CD4-positive, alpha-beta T cell treated with Interleukin-1 beta for 1 hour (primary cell): ENCODE data around the gene MAFB.

Source experiments
- DNase-seq, 2 donors: peaks; one replicate each; pipeline ENCODE4 v3.0.0-alpha.2; 2020 to 2022

Gene MAFB

DNA sequence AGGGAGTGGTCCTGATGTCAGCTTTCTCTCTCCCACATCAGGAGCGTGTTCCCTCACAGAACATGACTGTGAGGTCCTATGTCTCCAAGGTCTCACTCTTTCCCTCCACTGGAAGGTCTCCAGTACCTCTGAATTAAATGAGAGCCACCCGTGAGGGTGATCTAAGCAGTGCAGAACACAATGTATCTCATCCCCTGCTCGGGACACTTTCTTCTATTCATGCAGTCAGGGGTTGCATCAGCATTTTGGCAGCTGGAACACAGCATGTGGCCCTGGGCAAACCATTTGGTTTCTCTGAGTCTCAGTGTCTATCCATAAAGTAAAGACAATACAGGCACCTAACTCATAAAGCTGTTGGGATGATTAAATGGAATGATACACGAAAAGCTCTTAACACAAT lies 34.2 kb downstream of the MAFB start:
- DNase-seq: no peak

DNA sequence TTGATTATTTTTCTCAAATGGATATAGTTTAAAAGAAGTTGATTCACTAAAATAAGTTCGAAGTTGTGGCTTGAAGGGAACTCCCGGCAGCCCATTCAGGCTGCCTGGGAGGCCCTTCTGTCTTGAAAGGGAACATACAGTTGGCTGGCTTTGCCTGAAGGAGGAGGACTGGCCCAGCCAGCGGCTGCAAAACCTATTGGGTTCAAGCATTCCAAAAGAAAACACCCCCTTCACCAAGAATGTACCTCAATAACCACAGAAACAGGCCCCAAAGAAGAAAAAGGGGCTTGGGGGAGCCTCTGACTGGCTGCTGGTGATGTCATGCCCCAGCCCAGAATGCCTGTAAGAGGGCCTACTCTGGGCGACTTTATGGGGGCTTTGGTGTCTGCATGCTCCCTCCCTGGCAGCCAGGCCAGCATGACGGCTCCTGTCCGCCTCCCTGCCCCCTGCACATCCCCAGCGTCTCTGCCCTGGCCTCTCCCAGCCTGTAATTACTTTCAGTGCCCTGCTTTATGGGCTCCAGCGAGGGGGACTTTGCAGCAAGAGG lies 36.5 kb downstream of the MAFB start:
- DNase-seq: no peak

DNA sequence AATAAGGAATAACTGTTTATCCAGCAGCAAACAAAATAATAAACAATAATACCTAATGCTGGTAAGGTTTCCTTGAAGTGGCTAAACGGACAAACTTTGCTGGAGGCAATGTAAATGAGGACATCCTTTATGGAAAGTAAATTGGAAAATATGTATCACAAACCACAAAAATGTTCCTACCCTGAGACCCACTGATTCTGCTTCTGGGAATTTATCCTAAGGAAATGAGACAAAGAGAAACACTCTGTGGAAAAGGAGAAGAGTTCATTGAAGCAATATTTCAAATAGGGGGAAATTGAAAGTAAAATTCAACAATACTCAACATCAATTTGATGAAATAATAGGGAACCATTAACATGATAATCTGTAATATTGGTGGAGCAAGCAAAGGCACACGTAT lies 37.9 kb downstream of the MAFB start:
- no peak for DNase-seq

DNA sequence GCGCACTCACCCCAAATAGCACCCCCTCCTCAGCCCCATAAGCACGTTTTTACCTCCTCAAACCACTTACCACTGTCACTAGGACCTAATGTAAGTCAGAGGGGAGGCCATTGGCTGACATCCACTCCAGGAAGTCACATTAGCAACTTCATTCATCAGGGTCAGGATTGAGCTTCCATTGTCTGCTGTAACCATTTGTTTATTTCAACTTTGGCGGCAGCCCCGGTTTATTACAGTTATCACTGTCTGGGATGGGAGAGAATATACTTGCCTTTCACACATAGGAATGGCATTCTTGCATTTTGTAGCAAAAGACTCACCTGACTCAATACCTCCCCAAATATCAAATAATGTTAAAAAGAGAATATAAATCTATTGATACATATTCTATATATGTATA lies 38.3 kb downstream of the MAFB start:
- no peak for DNase-seq

DNA sequence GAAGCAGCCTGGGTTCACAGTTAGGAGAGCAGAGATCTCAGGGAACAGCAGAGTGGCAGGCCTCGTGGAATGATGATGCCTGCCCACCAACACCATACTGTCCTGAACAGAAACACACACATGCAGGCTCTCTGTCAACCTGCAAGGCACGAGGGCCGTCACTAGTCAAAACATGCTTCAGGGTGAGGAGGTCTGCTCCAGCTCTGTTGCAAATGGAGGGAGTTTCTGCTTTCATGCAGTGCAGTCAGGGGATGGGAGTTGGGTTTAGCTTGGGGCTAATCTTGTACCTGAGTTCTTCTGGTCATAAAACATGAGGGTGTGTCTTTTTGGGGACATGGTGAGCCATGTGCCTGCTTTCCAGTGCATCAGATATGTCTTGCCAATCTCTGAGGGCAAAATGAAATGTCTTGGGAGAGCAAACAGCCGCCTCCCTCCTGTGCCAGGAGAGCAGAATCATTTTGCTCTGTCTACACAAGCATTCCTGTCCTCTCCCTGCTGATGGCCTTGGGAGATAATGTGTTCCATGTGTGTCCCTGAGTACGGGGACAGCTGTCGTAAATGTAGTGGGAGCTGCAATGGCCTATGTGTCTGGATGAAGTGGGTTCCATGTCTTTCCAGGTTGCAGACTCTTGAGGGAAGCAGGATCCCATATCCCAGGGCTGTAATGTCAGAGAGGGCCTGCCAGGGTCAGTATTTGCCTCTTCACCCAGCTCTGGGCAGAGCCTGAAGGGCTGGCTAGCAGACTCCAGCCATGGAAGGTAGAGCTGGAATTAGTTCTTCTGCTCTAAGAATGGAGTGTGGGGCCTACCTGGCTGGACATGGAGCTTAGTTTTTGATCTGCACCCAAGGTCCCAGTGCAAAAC lies 40.6 kb downstream of the MAFB start:
- no peak for DNase-seq

DNA sequence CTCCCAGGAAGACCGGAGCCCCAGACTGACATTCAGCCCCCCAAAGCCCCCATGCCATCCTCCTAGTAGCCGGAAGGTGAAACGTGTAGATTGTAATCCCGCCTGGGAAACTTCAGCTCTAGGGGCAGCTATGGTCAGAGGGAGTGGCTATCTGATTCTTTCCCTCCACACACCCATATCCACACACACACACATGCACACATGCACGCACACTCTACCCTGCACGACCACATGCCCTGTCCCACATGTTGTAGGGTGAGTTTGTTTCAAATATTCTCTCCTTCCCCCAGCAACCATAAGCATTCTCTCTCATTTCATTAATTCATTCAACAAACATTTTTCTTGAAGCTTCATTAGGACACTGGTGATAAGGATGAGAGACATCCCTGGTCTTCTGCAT lies 42.2 kb downstream of the MAFB start:
- no peak for DNase-seq

DNA sequence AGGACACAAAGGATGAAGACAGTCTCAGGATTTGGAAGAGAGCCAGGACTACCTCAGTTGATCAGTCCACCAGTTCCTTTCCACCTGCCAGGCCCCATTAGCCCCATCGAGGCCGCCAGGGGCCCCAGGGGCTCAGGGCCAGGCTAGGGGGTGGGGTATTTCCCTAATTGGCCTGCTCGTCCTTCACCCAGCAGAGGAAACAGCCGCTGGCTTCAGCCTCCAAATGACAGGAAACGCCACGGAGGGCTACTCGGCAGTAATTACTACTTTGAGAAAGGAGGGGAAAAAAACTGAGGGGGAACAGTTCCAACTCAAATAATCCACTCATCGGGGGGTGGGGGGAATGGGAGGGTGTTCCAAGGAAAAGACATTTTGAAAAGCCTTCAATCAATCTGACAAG lies 42.7 kb downstream of the MAFB start:
- no peak for DNase-seq

DNA sequence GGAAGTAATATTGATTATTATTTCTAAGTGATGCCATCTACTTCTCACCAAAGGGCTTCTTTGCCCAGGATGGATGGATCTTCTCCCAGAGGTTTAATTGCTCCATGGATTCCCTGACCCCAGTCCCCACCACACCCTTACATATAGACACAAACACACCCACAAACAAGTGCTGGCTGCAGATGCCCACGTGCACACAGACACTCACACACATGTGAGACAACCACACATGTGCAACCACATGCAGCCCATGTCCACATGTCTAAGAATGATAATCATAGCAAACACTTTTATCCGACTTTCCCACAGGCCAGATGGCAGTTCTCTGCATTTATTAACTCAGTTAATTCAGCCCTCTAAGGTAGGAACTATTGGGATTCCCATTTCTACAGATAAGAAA lies 44.2 kb downstream of the MAFB start:
- no peak for DNase-seq

DNA sequence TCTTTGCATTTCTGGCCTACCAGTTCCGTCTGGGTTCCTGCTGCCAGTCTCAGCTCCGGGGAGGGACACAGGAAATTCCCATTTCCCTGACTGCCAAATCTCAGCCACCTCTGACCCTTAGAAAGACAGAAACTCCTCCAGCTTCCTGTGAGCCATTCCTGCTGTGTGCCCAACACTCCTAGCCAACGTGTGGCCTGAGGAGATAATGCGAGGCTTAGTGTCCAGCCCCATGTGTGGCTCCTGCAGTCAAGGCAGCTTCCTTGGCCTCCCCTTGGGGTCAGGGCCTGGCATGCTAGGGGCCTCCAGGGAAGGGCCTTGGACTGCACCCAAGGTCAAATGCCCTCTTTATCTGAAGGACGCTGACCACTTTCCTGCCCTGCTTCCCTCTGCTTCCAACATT lies 45.1 kb downstream of the MAFB start:
- no peak for DNase-seq

DNA sequence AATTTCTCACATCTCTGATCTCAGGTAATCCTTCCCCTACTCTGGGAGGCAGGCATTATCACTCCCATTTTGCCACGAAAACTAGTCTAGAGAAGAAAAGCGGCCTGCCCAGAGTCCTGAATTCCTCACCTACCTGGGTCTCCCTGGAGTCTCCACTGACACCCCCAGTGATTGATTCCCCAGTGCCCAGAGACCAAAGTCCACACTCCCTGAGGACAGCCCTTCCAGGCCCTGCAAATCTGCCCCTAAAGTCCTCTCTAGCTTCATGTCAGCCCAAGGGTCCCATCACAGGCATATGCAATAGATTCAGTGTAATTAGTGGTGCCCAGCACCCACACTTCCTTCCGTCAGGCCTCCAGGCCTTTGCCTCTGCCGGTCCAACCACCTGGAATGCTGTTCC lies 47.2 kb downstream of the MAFB start:
- no peak for DNase-seq

DNA sequence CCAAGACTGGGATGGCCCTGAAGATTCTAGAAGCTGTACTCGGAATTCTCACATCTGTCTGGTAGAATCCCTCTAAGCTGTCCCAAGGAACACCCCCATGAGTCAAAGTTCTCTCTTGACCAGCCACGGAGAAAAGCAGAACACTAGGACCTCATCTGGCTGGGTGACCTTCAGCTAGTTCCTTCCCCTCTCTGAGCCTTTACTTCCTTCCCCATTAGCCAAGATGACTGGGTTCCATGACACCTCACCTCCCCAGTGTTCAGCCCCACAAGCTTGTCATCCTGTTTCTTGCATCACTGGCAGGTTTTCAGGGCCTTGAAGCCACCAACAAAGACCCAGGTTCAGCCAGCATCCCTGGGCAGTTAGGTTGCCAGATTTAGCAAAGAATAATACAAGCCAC lies 47.8 kb downstream of the MAFB start:
- DNase-seq: peak in 1 of 2 donors; percentile 30

DNA sequence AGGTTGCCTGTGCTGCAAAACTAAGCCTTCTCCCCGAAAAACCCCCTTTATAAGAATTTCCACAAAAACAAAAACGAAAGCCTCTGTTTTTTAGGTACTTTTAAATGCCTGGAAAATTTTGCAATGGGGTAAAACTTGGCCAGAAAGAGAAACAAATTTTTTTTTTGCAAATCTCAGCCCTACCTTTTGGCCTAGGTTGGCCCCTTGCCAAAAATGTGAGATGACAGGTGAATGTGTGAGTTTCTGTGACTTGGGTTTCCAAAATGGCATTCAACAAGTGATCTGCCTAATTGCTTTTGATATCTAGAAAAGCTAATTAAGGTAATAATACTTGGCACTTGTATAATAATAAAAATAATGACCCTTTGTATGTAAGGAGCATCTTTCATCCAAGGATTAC lies 48.4 kb downstream of the MAFB start:
- no peak for DNase-seq

DNA sequence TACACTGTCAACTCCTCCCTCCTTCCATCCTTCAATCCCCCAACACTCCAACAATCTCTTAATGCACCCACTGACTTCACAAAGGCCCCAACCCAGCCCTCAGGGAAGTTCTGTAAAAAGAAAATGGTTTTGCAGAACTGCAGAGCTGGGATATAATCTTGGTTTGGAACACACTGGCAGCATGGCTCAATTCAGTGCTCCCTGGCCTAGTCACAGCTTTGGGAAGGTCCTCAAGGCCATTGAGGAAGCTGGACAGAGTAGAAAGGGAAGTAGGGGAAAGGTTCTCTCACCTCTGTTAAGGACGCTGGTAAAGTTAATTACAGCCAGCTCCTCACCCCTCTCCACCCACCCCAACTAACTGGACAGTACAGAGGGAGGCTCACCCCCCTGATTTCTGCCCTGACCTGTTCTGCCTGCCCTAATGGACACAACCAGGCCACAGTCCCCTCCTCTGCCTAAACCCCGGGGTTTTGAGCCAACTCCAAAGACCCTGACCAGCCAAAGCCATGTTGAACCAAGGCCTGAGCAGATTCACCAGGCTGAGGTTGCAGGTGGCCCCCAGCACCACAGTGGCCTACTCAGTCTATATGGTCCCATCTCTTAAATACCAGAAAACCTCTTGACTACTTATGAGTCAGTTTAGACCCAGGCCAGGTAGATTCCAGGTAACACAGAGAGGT lies 49.2 kb downstream of the MAFB start:
- DNase-seq: no peak

DNA sequence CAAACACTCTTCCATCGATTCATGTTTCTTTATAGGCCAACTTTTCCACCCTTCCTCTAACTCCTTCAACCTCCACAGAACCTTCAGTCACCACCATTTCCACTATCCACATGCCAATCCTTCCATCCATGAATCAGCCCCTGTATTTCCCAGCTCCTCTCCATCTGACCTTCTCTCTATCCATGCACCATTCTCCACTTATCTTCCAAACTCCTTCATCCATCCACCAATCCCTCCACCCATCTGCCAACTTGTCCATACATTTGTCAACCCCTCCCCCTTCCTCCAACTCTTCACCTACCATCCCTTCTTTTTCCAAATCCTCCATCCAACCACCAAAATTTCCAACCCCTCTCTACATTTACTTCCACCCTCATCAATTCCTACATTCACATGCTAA lies 49.9 kb downstream of the MAFB start:
- DNase-seq: no peak

DNA sequence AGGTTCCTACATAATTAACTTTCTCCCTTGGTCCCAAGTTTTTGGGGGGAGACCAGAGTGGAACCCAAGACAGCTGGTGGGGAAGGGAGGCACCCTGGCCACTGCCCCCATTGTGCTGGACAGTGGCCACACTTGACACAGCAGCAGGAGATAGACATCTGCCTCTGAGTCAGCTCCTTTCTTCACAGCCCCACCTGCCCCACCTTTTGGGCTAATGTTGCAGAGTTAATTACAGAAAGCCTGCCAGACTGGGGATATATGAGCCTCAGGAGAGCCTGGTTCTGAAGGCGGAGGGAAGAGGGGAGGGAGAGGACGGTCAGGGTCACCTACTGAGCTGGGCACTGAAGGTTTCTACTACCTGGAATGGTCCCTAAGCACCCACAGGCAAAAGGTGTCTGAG lies 50.6 kb downstream of the MAFB start:
- DNase-seq: no peak

DNA sequence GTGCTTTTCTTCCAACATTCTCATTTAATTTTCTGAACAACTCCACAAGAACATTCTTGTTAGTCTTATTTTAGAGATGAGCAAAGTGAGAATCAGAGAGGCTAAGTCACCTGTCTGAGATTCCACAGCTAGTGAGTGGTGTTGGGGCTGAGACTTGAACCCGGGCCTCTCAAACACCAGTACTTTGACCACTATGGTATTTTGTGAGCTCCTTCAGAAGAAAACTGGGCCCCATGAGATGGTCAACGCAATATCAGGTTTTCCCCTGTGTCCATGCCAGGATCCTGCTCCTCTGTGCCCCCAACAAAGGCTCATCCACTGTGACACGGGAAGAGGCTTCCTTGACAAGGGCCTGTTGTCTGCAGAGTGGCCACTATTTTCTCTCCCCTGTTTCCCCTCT lies 51.9 kb downstream of the MAFB start:
- DNase-seq: no peak

DNA sequence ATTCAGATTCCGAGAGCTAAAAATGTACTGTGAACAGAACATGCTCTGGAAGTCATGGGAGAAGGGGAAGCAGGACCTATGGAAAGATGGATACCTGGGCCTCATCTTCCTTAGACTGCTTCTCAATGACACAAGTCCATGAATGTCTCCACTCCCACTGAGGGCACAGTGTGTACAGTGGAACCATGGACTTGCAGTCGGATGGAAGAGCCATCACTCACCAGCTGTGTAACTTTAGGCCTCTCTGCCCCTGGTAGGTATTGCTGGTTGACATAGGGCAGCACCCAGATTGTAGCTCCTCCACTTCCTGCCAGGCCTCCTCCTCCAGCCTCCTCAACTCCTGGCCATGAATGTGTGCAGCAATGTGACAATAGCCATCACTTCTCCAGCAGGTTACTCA lies 52.5 kb downstream of the MAFB start:
- DNase-seq: no peak

DNA sequence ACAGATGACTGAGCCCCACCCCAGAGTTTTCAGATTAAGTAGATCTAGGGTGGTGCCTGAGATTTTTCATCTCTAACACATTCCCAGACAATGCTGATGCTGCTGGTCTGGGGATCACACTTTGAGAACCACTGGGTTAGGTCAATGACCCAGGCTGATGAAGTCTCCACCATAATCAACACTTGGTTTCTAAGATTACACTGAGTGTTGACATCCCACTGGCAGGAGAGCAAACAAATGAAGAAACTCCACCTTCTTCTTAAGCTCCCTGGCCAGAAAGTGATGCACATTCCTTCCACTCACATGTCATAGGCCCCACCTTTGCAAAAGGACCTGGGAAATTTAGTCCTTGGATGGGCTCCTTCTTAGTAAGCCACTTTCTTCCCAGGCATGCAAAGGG lies 53.1 kb downstream of the MAFB start:
- no peak for DNase-seq
